ENCODE measurements around the gene NFX1.
"Not testable (repeated sequence)": the region's sequence is repeated elsewhere in the genome, so short reads cannot be mapped to it uniquely, and the experiment has no call there.

The NFX1 gene

GRCh38 chr9:33364127-33364526 lies 73.8 kb downstream of the NFX1 start:
- no peak for DNase-seq (ENCODE audit: low spot score)

GRCh38 chr9:33364814-33365213 lies 74.5 kb downstream of the NFX1 start:
- DNase-seq (ENCODE audit: low spot score) = not testable (repeated sequence)

- no peak for DNase-seq (ENCODE audit: low spot score)
Observed at GRCh38 chr9:33366979-33367480, 76.7 kb downstream of the NFX1 start.

GRCh38 chr9:33372900-33373299 lies 82.6 kb downstream of the NFX1 start:
- no peak for DNase-seq (ENCODE audit: low spot score)

GRCh38 chr9:33374190-33374589 lies 83.9 kb downstream of the NFX1 start:
- no peak for DNase-seq (ENCODE audit: low spot score)

GRCh38 chr9:33374634-33375237 lies 84.4 kb downstream of the NFX1 start:
- peak; percentile 86 for DNase-seq (ENCODE audit: low spot score)

GRCh38 chr9:33375238-33375840 lies 85.0 kb downstream of the NFX1 start:
- DNase-seq (ENCODE audit: low spot score) = peak; percentile 60

GRCh38 chr9:33375841-33376321 lies 85.6 kb downstream of the NFX1 start:
- no peak for DNase-seq (ENCODE audit: low spot score)

- DNase-seq (ENCODE audit: low spot score) = no peak
Observed at GRCh38 chr9:33377089-33377715, 86.9 kb downstream of the NFX1 start.

- no peak for DNase-seq (ENCODE audit: low spot score)
Observed at GRCh38 chr9:33378121-33378795, 87.9 kb downstream of the NFX1 start.

- no peak for DNase-seq (ENCODE audit: low spot score)
Observed at GRCh38 chr9:33379666-33380389, 89.5 kb downstream of the NFX1 start.

GRCh38 chr9:33380390-33381094 lies 90.2 kb downstream of the NFX1 start:
- DNase-seq (ENCODE audit: low spot score) = no peak

GRCh38 chr9:33381231-33381791 lies 91.0 kb downstream of the NFX1 start:
- DNase-seq (ENCODE audit: low spot score) = no peak

- DNase-seq (ENCODE audit: low spot score) = not testable (repeated sequence)
Observed at GRCh38 chr9:33382397-33382796, 92.1 kb downstream of the NFX1 start.

- not testable (repeated sequence) for DNase-seq (ENCODE audit: low spot score)
Observed at GRCh38 chr9:33383396-33383795, 93.1 kb downstream of the NFX1 start.

- DNase-seq (ENCODE audit: low spot score) = not testable (repeated sequence)
Observed at GRCh38 chr9:33385536-33385935, 95.2 kb downstream of the NFX1 start.

- DNase-seq (ENCODE audit: low spot score) = not testable (repeated sequence)
Observed at GRCh38 chr9:33385979-33386640, 95.8 kb downstream of the NFX1 start.

- not testable (repeated sequence) for DNase-seq (ENCODE audit: low spot score)
Observed at GRCh38 chr9:33386641-33386996, 96.3 kb downstream of the NFX1 start.

- not testable (repeated sequence) for DNase-seq (ENCODE audit: low spot score)
Observed at GRCh38 chr9:33386998-33387397, 96.7 kb downstream of the NFX1 start.
